NCI-H1092 treated with DMSO at 0.1 percent for 48 hours (cell line): ENCODE measurements around the gene VASN.
"Not testable (repeated sequence)": the region's sequence is repeated elsewhere in the genome, so short reads cannot be mapped to it uniquely, and the experiment has no call there.

Experiments used
- DNase-seq: peaks from one replicate; lab custom pipeline; 2025; lab: John Stamatoyannopoulos, UW

VASN gene

DNA sequence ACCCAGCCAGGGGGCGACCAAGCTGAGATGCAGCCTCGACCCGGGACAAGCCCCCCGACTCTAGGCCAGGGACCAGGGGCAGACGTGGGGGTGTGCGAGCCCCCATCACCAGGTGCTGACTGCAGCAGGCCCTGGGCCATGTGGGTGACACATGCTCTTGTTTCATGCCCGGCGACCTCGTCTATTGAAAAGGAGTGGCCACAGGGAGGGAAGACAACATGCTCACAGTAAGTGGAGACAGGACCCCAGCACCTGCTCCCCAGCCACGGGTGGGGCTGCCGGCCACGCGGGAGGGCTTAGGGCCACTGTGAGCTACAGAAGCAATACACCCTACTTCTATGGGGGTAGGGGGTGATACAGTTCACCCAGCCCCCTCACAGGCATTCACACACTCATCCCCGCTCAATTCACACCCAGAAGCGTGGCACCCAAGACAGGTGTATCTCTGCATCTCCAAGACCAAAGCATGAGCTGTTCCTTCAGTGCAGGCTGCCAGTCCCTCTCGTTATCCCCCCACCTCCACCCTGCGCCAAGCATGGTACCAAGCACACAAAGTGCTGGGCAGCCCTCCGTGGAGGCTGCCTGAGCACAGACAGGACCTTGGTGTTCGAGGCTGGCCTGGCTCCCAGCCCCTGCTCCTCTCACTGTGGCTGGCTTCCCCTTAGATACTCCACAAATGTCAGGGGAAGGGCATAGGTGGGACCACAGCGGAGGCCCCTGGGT is 13.6 kb downstream of the VASN start:
- no peak for DNase-seq

DNA sequence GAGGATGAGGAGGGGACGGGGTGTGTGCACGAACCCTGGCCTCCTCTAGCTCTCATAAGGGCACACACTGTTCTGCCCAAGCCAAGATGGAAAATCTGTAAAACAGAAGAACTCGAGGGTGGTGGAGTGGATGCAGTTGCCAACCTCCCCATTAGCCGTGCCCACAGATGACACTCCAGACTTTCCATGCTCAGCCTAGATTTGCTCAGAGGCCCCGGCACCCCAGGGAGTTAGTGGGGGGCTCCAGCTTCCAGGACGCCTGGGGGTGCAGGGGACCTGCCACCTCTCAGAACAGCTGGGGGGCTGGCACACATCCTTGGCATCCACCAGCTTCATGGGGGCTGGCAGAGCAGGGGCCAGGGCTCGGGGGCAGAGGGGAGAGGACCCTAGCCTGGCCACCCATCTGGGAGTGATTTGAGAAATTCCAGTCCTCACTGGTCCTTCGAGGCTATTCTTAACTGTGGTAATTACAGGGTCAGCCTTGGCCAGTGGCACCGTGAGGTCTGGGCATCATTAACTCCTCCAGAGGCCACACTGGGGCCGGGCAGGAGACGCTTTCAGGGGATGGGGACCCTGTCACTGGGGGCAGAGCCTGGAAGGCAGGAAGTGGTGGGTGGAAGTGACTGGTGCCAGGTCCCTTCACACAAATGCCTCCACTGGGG is 14.3 kb downstream of the VASN start:
- no peak for DNase-seq

DNA sequence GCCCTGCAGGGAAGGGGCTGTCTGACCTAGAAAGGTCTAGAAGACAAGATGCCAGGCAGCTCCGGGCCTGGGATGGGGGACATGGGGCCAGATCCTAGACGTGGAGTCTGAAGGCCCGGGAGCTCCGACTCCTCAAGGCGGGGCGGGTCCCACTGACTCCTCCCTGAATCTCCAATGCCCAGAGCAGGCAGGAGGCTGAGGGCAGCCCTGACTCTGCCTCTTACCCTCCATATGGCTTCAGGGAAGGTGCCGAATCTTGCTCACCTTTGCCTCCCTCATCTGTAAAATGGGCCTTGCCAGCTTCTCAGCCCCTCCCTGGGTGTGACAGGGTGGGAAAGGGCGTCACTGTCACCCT is 14.8 kb downstream of the VASN start:
- DNase-seq: no peak

DNA sequence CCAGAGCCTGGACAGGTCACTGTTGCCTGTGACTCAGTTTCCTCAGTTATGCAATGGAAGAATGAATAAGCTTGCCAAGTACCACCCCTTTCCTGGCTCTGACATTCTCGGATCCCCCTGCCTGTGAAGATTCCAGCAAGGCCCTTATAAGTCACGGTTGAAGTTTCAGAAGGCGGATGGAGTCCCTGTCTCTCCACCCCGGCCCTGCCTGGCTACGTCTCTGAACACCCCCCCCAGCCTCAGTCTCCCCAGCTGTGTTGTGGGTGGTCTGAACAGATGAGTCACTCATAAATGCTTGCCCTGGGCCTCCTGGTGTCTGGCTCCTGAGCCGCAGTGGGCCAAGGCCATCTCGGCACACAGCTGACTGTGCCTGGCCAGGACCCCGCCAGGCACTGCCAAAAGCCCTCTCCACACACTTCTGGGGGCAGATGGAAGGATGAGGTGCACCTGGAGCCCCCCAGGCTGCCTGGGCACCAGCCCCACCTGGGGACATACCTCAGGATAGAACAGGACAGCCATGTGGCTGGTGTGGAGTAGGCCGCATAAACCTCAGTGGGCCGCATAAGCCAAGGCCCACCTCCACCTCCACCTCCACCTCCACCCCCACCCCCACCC is 15.4 kb downstream of the VASN start:
- DNase-seq: no peak

DNA sequence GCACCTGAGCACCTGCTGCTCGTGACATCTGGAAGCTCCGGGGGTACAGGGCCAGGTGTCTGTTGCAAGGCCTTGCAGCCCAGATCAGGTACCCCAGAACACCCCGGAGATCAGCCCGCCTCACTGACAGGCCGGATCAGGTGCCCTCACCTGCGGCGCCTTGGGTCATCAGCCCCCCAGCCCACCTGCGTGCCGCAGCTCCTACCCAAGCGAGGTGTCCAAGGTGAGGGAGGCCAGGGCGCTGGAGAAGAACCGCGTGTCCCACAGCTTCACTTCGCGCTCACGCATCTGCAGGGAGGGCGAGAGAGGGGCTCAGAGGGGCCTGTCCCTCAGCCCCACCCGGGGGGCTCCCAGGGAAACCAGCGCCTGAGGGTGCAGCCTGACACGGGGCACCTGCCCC is 16.1 kb downstream of the VASN start:
- DNase-seq: no peak

DNA sequence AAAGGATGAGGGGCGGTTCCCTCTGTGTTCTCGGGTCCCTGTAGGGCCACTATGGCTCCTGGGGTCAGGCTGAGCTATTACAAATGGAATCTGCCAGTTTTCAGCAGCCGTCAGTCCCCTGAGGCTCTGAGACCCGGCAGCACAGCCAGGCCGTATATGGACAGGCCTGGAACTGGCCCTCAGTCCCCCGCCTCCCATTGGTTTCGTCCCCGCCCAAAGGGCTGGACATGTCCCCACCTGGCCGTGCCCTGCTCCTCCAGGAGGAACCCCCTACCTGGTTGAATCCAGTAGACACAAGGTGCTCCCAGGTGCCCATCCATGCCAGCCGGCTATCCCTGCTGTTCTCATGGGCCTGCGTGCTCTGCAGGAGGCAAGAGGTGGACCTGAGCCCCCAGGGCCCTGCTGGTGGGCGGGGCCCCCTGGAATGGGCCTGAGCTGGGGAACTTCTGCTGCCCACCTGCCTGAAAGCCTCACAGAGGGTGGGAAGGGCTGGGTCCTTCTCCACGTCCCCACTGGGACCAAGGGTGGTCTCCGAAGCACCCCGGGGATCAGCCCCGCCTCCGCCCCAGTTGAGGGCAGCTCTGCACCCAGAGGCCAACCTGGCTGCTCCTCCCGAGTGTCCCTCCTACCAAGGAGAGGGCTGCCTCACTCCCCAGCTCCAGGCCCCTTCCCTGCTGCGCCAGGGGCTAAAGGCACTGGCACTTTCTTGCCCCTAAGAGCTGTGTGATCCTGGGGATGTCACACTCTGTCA is 16.8 kb downstream of the VASN start:
- no peak for DNase-seq

DNA sequence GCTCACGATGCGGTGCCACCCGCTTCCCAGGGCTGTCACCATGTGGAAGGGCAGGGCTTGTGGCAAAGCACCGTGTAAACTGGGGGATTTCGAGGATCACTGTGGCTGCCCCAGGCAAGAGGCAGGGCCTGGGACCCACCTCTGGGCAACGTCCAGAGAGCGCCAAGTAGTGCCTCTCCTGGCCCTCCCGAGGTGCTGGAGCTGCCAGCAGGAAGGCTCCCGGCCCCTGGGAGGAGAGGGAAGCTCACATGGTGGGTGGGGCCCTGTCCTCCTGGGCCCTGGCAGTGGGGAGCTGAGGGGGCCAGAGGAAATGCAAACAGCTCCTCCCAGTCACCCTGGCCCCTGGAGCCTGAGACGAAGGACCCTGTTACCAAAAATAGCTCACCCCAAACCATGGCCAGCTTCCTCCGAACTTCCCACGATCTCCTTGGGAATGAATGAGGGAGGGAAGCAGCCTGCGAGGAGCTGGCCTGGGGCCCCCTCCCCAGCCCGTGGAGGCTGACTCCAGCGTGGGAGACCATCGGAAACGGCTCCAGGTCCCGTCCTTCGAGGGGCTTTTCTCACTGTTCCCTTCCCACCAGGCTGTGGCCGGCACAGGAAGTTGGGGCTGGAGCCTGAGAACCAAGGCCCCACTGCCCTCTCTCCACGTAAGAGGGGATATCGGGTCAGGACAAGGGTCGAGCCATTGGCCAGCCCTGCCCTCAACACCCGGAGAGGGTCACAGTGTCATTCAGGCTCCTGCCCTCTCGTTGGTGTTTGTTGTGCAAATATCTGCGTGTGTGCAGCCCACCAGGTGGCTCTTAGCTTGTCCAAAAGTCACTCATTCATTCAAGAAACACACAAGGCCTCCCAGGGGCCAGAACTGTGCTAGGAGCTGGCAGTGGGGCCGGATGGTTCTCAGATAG is 17.7 kb downstream of the VASN start:
- DNase-seq: no peak

DNA sequence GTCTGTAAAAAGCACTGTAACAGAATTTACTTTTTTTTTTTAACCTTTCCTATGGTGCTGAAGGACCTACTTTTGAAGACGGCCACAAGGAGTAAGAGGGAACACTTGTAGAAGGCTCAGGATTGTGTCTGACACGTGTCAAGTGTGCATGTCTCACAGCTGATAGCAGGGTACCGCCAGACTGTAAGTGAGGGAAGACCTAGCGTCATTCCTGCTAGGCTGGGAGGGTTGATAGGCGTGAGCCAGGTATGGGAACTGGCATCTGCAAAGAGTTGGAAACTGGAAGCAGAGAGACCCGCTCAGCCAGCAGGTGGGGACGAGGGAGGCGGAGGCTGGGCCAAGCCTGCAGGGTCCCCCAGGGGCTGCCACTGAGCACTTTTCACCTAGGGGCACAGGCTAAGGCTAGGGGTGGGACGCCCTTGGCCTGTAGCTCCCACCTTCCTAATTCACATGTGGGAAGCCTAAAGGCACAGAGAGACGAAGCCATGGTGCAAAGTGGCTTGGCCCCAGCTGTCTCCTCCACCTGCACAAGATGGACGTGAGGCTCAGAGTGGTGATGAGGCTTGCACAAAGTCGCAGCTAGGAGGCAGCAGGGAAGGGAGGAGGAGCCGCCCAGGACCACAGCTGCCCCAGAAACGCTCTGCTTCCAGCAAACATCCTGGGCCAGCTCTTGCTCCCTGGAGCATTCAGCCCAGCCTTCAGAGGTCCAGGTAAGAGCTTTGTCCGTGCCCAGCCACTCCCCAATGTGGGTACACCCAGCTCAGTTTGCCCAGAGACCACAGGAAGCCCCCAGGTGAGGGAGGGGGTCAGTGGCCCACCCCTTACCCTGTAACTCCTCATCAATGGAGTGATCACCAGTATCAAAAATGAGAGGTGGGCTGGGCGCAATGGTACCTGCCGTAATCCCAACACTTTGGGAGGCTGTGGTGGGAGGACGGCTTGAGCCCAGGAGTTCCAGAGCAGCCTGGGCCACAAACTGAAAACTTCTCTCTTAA is 18.9 kb downstream of the VASN start:
- DNase-seq: no peak

DNA sequence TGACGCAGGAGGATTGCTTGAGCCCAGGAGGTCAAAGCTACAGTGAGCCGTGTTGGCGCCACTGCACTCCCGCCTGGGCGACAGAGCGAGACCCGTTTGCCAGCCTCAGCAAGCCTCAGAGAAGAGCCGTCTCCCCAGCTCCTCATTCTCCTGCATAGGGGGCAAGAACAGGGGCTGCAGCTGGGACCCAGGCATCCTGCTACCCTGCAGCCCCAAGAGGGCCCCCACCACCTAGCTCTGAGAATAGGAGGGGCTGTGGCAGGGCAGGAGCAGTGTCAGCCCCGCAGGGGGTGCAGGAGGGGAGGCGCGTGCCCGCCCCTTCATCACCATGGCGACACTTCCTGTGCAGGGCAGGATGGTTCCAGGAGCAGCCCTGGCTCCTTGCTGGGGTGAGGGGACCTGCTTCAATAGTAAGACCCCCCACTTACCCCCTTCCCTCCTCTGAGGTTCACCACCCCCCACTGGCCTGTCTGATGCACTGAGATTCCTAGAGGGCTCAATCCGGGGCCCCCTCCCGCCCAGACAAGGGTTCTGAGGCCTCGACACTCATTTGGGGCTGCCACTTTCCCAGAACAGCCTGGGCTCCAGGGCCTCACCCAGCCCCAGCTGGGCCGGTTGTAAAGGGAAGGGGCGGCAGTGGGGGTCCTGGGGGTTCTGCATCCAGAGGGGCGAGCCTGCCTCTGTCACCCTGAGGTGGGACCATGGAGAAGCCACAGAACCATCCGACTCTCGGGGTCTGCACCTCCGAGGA is 20.2 kb downstream of the VASN start:
- DNase-seq: peak; percentile 14

DNA sequence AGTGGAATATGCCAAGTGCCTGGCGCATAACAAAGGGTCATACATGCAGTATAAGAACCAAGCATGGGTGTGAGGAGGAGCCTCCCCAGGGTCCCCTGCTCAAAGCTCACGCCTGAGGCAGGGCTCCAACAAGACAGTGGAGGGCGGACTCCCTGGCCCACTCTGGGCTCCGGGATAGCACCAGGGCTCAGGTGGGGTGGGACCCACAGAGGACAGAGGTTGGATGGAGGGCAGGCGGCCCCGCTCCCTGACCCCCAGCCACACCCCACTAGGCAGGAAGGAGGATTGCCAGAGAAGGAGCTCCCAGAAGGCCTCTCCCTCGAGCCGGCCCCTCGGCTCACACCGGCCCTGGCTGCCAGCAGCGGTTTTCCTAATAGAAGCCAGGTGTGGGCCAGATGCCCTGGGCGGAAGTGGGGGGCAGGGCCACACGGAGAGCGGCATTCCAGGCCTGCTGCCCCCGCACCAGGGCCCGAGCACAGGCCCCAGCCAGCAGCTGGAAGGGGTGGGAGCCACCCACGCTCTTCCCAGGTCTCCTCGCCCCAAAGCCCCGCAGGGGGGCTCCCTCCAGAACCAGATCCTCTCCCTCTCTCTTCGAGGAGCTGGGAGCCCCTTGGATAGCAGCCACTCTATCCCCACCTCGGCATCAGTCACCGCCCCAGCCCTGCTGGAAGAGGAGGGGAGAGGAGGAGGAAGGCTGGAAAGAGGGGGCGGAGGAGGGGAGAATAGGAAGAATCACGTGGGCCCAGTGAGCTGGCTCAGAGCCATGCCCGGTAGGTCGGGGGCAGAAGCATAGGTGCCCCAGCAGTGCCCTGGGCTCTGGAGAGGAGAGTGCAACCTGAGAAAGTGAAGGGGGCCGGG is 21.0 kb downstream of the VASN start:
- DNase-seq: peak; percentile 62

DNA sequence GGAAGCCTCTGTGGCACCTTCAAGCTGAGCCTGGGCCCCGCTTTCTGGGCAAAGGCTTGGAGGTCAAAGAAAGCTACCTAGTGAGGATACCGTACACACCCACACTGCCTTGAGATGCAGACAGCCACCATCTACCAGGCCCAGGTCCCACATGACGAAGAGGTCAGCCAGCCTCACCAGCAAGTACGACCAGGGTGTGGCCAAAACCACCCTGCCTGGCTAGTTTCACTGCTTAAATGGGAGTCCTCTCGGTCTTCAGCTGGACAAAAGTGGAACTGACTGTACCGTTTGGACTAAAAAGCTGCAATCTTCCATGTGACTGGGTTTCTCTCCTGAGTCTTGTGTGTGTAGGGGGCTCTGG is 21.6 kb downstream of the VASN start:
- no peak for DNase-seq

DNA sequence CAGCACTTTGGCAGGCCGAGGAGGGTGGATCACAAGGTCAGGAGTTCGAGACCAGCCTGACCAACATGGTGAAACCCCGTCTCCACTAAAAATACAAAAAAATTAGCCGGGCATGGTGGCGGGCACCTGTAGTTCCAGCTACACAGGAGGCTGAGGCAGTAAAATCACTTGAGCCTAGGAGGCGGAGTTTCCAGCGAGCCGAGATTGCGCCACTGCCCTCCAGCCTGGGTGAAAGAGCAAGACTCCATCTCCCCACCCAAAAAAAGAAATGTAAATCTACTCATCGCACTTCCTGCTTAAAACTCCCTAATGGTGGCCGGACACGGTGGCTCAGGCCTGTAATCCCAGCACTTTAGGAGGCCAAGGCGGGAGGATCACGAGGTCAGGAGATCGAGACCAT is 22.2 kb downstream of the VASN start:
- DNase-seq: not testable (repeated sequence)

DNA sequence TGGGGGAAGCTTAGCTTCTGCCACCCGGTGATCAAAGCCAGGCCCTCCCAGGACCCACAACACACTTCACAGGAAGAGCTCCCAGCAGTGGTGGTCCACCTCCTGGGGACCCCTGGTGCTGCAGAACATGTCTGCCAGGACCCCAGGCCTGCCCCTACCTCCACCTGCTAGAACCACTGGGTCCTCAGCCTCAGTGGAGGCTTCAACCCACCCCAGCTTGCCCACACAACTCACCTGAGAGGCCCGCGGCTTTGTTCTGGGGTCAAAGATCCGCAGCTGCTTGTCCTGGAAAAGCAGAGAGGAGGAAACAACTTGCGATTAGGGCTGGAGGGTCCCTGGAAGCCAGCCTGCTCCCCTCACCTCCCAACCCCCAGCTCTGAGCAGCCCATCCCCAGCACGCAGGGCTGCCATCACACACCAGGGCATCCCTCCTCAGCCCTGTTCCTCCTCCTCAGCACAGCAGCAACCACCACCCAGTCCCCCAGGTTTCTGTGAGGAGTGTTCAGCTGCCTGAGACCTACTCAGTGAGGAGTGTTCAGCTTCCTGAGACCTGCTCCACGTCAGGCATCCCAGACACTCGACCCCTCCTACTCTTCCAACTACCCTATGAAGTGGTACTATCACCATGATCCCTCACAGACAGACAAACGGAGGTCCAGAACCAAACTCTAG is 23.5 kb downstream of the VASN start:
- no peak for DNase-seq

DNA sequence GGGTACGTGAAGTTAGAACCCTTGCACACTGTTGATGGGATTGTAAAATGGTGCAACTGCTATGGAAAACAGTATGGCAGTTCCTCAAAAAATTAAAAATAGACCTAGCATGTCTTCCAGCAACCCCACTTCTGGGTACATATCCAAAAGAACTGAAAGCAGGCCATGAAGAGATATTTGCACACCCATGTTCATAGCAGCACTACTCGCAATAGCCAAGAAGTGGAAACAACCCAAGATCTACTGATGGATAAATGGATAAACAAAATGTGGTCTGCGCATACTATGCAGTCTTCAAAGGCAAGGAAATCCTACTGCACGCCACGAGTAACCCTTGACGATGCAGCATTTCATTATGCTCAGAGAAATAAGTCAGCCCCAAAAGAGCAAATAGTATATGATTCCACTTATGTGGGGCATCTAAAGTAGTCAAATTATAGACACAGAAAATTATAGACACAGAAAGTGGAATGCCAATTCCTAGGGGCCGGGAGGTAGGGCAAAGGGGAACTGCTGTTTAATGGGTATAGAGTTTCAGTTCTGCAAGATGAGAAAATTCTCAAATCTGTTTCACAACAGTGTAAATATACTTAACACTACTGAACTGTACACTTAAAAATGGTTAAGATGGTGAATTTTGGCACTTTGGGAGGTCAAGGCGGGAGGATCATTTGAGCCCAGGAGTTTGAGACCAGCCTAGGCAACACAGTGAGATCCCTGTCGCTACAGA is 27.5 kb downstream of the VASN start:
- no peak for DNase-seq

DNA sequence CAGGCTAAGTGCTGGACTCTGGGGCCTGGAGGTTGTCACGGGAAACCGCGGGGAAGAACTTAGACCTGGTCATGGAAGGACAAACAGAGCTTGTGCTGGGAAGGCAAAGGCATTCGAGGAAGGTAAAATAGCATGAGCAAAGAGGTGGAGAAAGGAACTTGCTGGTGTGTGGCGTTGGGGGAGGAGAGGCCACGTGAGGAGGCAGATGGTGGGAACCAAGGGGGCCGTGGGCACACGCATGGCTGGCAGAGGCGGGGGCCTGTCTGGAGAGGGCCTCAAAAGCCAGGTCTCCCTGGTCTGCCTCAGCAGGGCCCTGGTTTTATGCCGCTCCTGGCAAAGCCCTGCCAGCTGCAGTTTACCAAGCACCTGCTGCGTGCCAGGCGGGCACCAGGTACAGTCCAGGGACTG is 29.4 kb downstream of the VASN start:
- DNase-seq: no peak

DNA sequence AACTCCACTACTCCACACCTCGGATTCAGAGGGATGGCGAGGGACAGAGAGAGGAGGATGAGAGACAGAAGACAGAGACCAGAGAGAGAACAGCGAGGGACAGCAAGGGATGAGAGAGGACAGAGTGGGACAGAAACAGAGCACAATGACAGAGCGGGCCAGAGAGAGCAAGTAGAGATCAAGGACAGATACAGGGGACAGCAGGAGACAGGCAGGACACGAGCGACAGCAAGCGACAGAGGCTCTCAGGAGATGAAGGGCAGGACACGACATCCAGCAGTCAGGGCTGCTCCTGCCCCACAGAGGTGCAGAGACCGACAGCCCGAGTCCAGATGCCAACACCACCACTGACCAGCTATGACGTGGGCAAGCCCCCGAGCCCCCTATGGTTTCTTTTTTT is 29.9 kb downstream of the VASN start:
- DNase-seq: no peak

DNA sequence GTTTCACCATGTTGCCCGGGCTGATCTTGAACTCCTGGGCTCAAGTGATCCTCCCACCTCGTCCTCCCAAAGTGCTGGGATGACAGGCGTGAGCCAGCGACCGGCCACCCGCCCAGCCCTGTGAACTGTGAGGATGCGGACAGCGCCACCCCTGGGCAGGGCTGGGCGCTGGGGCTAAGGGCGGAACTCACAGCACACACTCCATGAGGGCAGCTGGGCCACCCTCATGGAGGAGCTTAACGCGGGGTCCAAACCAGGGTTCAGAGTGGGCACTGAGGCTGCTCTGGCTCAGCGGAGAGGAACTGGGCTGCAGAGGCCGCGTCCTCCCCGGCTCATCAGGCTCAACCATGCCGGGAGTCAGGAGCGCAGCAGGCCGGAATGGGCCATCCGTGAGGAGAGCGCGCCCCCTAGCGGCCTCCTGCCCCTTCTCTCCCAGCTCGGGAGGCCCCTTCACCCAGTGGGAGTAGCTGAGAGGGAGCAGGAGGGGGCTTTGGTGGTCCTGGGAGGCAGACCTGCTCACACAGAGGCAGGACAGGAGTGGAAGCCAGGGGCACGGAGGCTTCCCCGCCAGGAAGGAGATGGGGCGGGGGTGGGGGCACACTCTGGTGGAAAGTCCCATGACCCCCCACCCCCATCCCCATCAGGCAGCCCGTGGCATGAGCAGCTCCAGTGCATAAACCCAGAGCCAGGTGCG is 30.9 kb downstream of the VASN start:
- peak; percentile 67 for DNase-seq
